ENCODE measurements around the gene CCDC85B. TPM values are rescaled to one million over a fixed set of nuclear protein-coding genes. Genes with fewer than 3 reads are reported as not detected.
"Not testable (repeated sequence)": the region's sequence is repeated elsewhere in the genome, so short reads cannot be mapped to it uniquely, and the experiment has no call there.

CCDC85B gene
- total RNA-seq, 1 donor from 2014 or later: 28.6 TPM

DNA sequence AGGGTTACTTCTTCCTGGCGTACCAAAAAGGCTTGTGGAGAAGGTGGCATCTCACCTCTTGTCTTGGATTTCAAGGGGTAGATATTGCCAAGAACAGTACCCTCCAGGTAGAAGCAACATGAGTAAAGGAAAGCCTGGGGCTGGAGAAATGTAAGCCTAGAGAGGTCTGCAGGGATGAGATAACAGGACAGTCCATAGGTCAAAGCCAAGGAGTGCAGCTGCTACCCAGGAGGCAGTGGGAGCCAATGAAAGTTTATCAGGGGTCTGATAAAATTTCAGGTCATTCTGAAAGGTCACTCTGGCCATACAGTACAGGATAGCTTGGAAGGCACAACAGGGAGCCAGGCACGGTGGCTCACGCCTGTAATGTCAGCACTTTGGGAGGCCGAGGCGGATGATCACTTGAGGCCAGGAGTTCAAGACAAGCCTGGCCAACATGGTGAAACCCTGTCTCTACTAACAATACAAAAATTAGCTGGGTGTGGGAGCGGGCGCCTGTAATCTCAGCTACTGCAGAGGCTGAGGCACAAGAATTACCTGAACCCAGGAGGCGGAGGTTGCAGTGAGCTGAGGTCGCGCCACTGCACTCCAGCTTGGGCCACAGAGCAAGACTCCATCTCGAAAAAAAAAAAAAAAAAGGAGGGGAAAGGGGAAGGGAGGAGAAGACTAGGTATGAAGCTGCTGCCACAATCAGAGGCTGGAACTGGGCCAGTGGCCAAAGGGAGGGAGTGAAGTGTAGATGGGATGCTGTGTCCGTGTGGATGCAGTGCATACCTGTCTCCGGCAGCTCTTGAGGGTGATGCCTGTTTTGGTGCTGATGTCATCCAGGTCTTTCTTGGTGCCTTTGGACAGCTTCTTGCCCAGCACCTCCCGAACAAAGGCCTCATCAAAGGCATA, 3.4 kb upstream of the CCDC85B start:
- Histone ChIP-seq H3K9me3 (no peaks in the 10 kb centered on the region), H3K4me3 (peak overlapping the region; percentile 88), H3K36me3 (peaks cover 41% of the 10 kb centered on the region), H3K27ac (peak overlapping the region; percentile 98), H3K27me3 (ENCODE audit: low read depth) (no peaks in the 10 kb centered on the region), H3K4me1 (peaks cover 45% of the 10 kb centered on the region)
- ATAC-seq: no peak
- DNase-seq: peak; percentile 47
- intact Hi-C loops (cut with DNase I): loop anchor here (10.0 kb wide), 1 partner anchor 98 kb away; no protein-coding TSS in a partner anchor
- TF ChIP-seq, protein P1, sequence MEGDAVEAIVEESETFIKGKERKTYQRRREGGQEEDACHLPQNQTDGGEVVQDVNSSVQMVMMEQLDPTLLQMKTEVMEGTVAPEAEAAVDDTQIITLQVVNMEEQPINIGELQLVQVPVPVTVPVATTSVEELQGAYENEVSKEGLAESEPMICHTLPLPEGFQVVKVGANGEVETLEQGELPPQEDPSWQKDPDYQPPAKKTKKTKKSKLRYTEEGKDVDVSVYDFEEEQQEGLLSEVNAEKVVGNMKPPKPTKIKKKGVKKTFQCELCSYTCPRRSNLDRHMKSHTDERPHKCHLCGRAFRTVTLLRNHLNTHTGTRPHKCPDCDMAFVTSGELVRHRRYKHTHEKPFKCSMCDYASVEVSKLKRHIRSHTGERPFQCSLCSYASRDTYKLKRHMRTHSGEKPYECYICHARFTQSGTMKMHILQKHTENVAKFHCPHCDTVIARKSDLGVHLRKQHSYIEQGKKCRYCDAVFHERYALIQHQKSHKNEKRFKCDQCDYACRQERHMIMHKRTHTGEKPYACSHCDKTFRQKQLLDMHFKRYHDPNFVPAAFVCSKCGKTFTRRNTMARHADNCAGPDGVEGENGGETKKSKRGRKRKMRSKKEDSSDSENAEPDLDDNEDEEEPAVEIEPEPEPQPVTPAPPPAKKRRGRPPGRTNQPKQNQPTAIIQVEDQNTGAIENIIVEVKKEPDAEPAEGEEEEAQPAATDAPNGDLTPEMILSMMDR (IDR thresholded peaks at IDR 0.05): no peak

DNA sequence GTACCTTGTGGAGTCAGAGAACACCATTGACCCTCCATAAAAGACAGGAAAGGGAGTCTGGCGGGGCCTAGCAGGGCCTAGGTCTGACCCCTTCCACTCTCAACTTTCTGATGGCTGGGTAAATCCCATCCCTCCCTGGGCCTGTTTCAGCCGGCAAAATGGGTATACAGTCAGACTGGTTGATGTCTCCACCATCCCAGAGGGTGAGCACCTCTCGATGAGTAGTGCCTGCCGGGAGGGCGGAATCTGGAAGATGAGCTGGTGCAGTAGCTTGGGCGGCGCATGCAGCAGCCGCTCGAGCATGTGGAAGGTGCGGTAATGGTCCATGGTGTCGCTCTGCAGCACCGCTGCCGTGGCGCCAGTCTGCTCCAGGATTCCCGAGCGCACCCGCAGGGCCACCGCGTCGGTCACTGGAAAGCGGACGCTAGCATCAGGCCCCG, 2.7 kb upstream of the CCDC85B start:
- H3K27me3 ChIP-seq (ENCODE audit: low read depth): no peaks in the 10 kb centered on the region
- peaks cover 34% of the 10 kb centered on the region for H3K36me3 ChIP-seq
- TF ChIP-seq, protein P1 (IDR thresholded peaks at IDR 0.05): no peak
- peak overlapping the region; percentile 98 for H3K27ac ChIP-seq
- no peak for ATAC-seq
- H3K4me3 ChIP-seq: peak overlapping the region; percentile 88
- intact Hi-C loops (cut with DNase I): loop anchor here (10.0 kb wide), 1 partner anchor 97 kb away; no protein-coding TSS in a partner anchor
- no peaks in the 10 kb centered on the region for H3K9me3 ChIP-seq
- DNase-seq: no peak
- H3K4me1 ChIP-seq: peaks cover 52% of the 10 kb centered on the region

DNA sequence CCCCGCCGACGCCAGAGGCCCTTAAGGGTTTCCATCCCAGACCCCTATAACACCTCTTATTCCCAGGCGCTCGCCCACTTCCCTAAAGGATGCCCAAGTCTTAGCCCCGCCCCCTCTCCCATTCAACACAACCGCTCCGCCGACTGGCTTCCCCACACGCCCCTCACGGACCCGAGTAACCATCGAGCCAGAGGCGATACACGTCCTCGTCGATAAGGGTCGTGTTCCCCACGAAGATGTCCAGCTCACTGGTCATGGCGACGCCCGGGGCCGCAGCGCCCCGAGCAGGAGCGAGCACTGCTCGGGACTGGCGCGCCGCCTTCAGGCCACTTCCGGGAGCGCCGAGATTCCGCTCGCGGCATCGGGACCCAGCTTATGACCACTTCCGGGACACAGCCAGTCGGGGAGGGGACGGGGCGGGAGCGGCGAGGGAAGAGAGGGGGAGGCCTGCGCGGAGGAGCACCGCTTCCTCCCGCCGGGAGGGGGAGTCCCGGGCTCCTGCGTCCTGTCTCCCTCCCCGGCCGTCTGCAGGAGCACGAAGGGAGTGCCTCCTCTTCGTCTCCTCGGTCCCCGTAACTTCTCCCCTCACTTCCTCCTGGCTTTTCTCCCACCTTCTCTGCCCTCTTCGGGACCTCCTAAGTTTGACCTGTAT, 2.2 kb upstream of the CCDC85B start, which contains the start of gene FIBP:
FIBP (minus strand) TSS at position 309 of the 652 bp plus-strand sequence; CDS start at position 256, 53 bp downstream.
- DNase-seq: peak; percentile 98
- H3K27me3 ChIP-seq (ENCODE audit: low read depth): no peaks in the 10 kb centered on the region
- peaks cover 29% of the 10 kb centered on the region for H3K36me3 ChIP-seq
- ATAC-seq: peak; percentile 89 to 90
- H3K27ac ChIP-seq: peak within 1 kb of the TSS; percentile 98
- peaks cover 57% of the 10 kb centered on the region for H3K4me1 ChIP-seq
- peak within 1 kb of the TSS; percentile 88 for H3K4me3 ChIP-seq
- intact Hi-C loops (cut with DNase I): loop anchor here (10.0 kb wide), 1 partner anchor 97 kb away; no protein-coding TSS in a partner anchor
- no peaks in the 10 kb centered on the region for H3K9me3 ChIP-seq
- TF ChIP-seq, protein P1 (IDR thresholded peaks at IDR 0.05): peak; percentile 83

DNA sequence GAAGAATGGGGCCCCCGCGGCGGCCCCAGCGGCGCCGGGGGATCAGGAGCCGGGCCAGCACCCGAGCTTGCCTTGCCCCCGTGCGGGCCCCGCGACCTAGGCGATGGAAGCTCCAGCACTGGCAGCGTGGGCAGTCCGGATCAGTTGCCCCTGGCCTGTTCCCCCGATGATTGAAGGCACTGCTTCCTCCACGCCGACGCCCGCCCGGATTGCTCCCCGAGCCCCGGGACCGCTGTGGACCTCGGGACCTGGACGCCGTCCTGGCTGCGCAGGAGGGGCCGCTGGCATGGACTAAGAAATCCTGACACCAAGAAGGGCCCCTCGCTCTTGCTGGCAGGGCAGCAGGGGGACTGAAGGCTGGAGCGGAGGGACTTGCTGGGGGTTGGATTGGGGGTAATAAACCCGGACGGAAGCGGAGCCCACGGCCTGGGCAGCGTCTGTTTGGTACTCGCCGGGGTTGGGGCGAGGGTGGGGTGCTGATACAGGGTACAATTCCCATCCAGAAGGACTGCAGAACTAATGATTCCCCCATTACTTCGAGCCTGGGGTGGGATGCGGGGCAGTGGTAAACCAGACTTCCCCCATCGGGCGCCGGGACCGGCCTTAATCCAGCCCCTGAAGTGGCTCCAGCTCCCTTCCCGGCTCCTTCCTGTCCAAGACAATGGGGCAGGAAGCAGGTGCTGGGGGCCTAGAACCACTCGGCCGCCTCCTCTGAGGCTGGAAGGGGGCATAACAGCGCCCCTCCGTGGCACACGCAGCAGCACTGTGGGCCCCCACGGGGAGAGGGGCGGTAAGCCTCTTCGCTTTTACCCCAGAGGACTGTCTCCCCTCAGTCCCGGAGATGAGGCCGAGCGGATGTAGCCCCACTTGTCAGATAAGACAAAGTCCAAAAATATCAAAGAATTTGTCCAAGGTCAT, 1.0 kb downstream of the CCDC85B start:
- TF ChIP-seq, protein P1 (IDR thresholded peaks at IDR 0.05): peak; percentile 45
- peaks cover 8% of the 10 kb centered on the region for H3K36me3 ChIP-seq
- peaks cover 65% of the 10 kb centered on the region for H3K4me1 ChIP-seq
- peak overlapping the region; percentile 98 for H3K27ac ChIP-seq
- H3K9me3 ChIP-seq: no peaks in the 10 kb centered on the region
- peak overlapping the region; percentile 88 for H3K4me3 ChIP-seq
- no peaks in the 10 kb centered on the region for H3K27me3 ChIP-seq (ENCODE audit: low read depth)
- DNase-seq (peak; percentile 62), ATAC-seq (no peak)
- intact Hi-C loops (cut with DNase I): no loop called here

DNA sequence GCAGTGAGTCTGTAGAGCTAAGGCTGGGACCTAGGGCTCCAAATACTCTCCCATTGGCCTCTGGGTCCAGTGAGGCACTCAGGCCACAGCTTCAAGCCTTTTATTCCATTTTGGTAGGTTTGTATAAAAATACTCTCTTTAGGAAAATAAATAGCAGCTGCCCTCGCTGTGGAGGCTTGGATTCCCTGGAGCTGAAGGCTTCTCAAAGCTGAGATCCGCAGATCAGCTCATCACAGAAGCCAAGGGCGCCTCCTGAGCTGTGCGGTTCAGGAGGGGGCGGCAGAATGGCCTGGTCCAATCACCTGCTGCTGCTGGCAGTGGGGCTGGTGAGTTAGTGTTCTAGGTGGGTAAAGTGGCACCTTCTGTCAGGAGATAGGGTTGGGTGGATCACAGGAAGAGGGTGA, 1.7 kb downstream of the CCDC85B start:
- intact Hi-C loops (cut with DNase I); ATAC-seq; H3K9me3 ChIP-seq; H3K27me3 ChIP-seq (ENCODE audit: low read depth); H3K36me3 ChIP-seq: not testable (repeated sequence)
- Histone ChIP-seq H3K4me1 (peaks cover 63% of the 10 kb centered on the region), H3K27ac (peak overlapping the region; percentile 98), H3K4me3 (peak overlapping the region; percentile 88)
- DNase-seq: peak; percentile 39

Measured in lower lobe of right lung (tissue), 2 donors.